Erythroblast (primary cell): ENCODE data around the gene TCF4.

Experiments
- GATA1 ChIP-seq: IDR thresholded peaks from 2 replicates; pipeline ENCODE4 v1.6.1; 2011; ENCODE audit warnings: low read depth, mild to moderate bottlenecking, control low read depth, low read length, moderate library complexity
- POLR2A ChIP-seq: IDR thresholded peaks from 2 replicates; pipeline ENCODE4 v1.6.1; 2011; ENCODE audit warnings: mild to moderate bottlenecking, low read length

DNA sequence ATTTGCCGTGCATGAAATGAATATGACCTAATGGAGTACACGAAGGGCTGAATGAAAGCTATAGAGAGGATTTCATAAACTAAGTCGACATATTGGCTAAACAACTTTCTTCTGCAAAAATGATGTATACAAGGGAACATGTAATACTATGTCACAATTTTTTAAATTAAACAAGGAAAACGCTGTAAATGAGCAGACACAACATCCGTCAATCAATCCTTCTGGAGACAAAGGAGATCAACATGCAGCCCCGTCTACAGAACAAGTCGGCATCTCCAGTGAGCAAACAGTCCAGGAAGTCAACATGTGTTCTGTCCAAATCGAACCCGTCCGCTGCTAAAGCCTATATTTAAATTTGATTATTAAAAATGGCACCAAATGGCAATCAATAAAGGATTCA, 180.8 kb downstream of the TCF4 start:
- no peak for TF ChIP-seq POLR2A
- no peak for TF ChIP-seq GATA1
